HUES48 (cell line): Measurements from ENCODE around the gene CLEC4F.
"Not testable (repeated sequence)": the region's sequence is repeated elsewhere in the genome, so short reads cannot be mapped to it uniquely, and the experiment has no call there.

Experiments
- H3K27ac ChIP-seq: one replicate; pipeline ENCODE4 v1.7.0; 2013; ENCODE audit warnings: low read depth, low read length, inconsistent platforms
- H3K27me3 ChIP-seq: 2 replicates; pipeline ENCODE4 v1.6.1; 2013; ENCODE audit warnings: mild to moderate bottlenecking, low read length; ENCODE audit not compliant: control insufficient read depth, insufficient read depth
- H3K36me3 ChIP-seq: 2 replicates; pipeline ENCODE4 v1.6.1; 2013; ENCODE audit warnings: low read length; ENCODE audit not compliant: control insufficient read depth, insufficient read depth
- H3K4me1 ChIP-seq: 2 replicates; pipeline ENCODE4 v1.6.1; 2013; ENCODE audit warnings: mild to moderate bottlenecking, low read length; ENCODE audit not compliant: control insufficient read depth, insufficient read depth
- H3K4me3 ChIP-seq: 2 replicates; pipeline ENCODE4 v1.5.1; 2013; ENCODE audit warnings: mild to moderate bottlenecking, low read depth, low read length
- H3K9ac ChIP-seq: 2 replicates; pipeline ENCODE4 v1.6.1; 2013; ENCODE audit warnings: mild to moderate bottlenecking, low read depth, low read length, moderate library complexity
- H3K9me3 ChIP-seq: 2 replicates; pipeline ENCODE4 v1.6.1; 2013; ENCODE audit warnings: low read length; ENCODE audit not compliant: control insufficient read depth, insufficient read depth

CLEC4F gene

DNA sequence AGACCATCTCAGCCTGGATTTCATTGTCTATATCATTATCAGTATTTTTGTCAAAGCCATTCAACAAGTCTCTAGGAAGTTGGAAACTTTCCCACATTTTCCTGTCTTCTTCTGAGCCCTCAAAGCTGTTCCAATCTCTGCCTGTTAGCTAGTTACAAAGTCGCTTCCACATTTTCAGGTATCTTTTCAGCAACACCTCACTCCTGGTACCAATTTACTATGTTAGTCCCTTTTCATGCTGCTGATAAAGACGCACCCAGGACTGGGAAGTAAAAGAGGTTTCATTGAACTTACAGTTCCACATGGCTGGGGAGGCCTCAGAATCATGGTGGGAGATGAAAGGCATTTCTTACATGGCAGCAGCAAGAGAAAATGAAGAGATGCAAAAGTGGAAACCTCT, 20.7 kb downstream of the CLEC4F start:
- no peaks in the 10 kb centered on the region for H3K4me1 ChIP-seq

DNA sequence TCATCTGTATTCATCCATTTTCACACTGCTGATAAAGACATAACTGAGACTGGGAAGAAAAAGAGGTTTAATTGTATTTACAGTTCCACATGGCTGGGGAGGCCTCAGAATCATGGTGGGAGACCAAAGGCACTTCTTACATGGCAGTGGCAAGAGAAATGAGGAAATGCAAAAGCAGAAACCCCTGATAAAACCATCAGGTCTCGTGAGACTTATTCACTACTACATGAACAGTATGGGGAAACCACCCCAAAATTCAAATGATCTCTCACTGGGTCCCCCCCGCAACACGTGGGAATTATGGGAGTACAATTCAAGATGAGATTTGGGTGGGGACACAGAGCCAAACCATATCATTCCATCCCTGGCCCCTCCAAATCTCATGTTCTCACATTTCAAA, 22.4 kb downstream of the CLEC4F start:
- H3K4me1 ChIP-seq, H3K9me3 ChIP-seq, H3K9ac ChIP-seq, H3K36me3 ChIP-seq, H3K27ac ChIP-seq, H3K4me3 ChIP-seq: not testable (repeated sequence)
- peaks cover 62% of the 10 kb centered on the region for H3K27me3 ChIP-seq

More for the DNA sequence above, 20.7 kb downstream of the CLEC4F start:
- peaks cover 45% of the 10 kb centered on the region for H3K27me3 ChIP-seq
- no peak overlapping the region for H3K9ac ChIP-seq
- no peak overlapping the region for H3K27ac ChIP-seq
- H3K4me3 ChIP-seq = no peak overlapping the region
- peaks cover 4% of the 10 kb centered on the region; the same call in 1 of the 2 replicates for H3K9me3 ChIP-seq
- H3K36me3 ChIP-seq = no peaks in the 10 kb centered on the region

DNA sequence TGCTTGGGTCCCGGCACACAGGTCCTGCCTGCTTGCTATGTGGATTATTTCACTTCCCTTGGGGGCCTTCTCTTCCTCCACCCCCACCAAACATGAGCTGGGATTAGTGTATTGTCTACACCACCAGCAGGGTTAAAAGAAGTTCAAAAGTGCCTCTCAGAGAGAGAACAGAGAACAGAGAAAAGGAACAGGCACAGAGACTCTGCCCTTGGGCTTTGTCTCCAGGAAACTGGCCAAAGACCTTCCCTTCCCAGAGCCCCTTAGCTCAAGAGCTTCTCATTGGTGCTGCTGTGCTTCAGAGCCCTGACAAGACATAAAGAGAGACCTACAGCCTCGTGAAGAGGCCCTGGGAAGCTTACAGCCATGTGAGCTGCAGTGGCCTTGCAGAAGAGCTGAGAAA, 22.9 kb downstream of the CLEC4F start:
- no peaks in the 10 kb centered on the region for H3K4me1 ChIP-seq
- H3K27me3 ChIP-seq = peaks cover 67% of the 10 kb centered on the region
- no peak overlapping the region for H3K4me3 ChIP-seq
- peaks cover 4% of the 10 kb centered on the region; the same call in 1 of the 2 replicates for H3K9me3 ChIP-seq
- H3K36me3 ChIP-seq = no peaks in the 10 kb centered on the region
- no peak overlapping the region for H3K27ac ChIP-seq
- no peak overlapping the region for H3K9ac ChIP-seq

DNA sequence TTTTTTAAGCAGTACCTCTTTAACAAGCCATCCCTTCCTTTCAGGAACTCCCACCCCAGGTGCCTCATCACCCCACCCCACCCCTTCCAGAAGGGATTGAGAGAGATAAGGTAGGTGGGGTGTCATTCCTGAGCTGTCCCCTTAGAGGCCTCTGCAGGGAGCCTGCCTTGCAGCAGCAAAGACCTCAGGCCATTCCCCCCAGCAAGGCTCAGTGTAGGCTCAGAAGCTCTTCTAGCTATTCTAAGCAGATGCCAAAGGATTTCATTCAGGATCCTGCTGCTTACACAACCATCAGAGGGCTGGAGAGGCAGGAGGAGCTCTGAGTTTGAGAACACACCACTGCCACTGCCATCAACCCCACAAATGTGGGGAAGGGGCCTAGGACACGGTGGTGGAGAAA, 24.1 kb downstream of the CLEC4F start:
- Histone ChIP-seq H3K4me1 (no peaks in the 10 kb centered on the region), H3K4me3 (no peak overlapping the region), H3K9me3 (peaks cover 4% of the 10 kb centered on the region; the same call in 1 of the 2 replicates), H3K27ac (no peak overlapping the region), H3K36me3 (no peaks in the 10 kb centered on the region), H3K27me3 (peaks cover 74% of the 10 kb centered on the region), H3K9ac (no peak overlapping the region)

DNA sequence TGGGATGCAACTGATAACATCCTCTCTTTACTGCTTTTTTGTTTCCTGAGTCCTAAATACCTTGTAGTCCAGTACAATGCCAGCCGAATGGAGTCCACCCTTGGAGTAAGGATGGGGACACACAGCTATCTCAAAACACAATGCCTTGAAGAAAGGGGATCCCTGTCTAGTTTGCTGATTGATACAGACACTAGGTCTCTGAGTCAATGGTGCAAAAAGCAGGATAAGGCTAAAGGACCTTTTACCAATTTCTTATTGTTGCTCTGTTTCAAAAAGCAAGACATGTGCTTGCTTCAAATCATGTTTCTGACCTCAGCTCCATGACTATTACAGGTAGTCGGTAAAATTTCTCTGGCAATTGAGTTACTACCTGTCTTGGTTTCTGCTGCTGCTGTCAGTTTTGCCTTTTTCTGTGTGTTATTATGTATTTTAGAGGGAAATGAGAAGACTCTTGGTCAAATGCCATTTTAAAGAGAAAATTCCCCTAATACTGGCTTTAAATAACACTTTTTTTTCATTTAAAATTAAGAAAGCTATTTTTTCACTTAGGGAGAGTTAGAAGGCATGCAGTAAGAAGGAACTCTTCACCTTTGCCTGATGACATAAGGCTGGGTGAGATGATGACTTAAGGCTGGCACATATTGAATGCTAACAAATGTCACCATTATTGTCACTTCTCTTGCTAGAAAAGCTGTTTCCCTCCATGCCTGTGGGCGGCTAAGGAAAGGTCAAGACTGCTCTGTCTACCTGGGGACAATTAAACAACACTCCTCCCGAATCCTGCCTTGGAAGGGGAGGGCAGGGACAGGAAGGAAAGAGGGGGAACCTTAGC, 25.0 kb downstream of the CLEC4F start:
- no peak overlapping the region for H3K27ac ChIP-seq
- H3K4me3 ChIP-seq = no peak overlapping the region
- peaks cover 4% of the 10 kb centered on the region; the same call in 1 of the 2 replicates for H3K9me3 ChIP-seq
- no peak overlapping the region for H3K9ac ChIP-seq
- H3K4me1 ChIP-seq = no peaks in the 10 kb centered on the region
- H3K27me3 ChIP-seq = peaks cover 74% of the 10 kb centered on the region
- H3K36me3 ChIP-seq = no peaks in the 10 kb centered on the region

DNA sequence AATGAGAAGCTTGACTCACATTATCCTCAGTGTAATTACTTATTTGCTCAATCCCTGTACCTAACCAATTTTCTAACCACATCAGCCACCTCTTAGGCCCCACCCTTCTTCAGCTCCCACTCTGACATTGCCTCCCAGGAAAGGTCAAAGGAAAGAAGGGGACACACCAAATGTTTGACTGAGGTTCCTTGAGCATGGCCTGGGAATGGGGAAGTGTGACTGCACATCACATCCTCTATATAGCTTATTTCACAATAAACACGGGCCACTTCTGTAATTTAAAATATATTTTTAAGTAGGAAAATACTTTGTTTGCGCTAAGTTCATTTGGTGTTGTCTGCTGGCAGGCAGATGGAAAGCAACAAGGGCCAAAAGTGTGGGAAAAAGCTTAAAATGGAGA, 26.9 kb downstream of the CLEC4F start:
- H3K4me1 ChIP-seq = no peaks in the 10 kb centered on the region
- H3K27ac ChIP-seq = no peak overlapping the region
- H3K27me3 ChIP-seq = peaks cover 87% of the 10 kb centered on the region
- H3K4me3 ChIP-seq = no peak overlapping the region
- no peak overlapping the region for H3K9ac ChIP-seq
- no peaks in the 10 kb centered on the region for H3K9me3 ChIP-seq
- no peaks in the 10 kb centered on the region for H3K36me3 ChIP-seq

DNA sequence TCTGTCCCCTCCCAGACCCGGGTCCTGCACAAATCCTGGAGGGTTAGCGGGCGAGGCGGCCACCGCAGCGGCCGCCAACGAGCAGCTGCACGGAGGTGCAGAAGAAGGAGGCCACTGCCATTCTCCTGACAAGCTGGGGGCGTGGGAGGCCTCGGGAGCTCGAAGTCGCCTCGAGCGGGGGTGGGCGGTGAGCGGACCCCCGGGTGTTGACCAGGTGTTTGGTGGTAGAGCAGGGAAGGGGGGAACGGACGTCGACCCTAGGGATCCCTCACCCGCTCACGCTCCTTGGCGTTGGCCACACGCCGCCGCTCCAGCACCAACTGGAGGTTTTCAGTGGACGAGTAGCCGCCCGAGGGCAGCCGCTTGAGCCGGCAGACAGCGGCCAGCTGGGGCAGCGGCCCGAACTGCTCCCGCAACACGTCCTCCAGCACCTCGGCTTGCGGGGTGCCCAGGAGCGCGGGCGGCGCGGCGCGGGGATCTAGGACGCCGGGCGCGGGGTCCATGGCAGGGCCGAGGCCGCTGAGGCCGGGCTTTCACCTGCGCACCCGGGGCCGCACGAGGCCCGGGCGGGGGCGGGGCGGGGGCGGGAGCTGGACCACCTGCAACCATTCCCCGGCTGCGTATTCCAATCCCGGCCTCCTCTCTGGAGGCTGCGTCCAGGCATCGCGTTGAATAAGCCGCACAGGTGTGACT, 30.1 kb downstream of the CLEC4F start, which contains the start of gene FIGLA:
TSS of gene FIGLA (minus strand) at position 508 of the 693 bp plus-strand sequence. CDS start at position 503, 5 bp downstream.
- H3K9ac ChIP-seq = no peak within 1 kb of the TSS
- no peaks in the 10 kb centered on the region for H3K4me1 ChIP-seq
- peak within 1 kb of the TSS; percentile 38 for H3K4me3 ChIP-seq
- H3K27me3 ChIP-seq = peaks cover 94% of the 10 kb centered on the region
- no peaks in the 10 kb centered on the region for H3K36me3 ChIP-seq
- no peaks in the 10 kb centered on the region for H3K9me3 ChIP-seq
- no peak within 1 kb of the TSS for H3K27ac ChIP-seq

DNA sequence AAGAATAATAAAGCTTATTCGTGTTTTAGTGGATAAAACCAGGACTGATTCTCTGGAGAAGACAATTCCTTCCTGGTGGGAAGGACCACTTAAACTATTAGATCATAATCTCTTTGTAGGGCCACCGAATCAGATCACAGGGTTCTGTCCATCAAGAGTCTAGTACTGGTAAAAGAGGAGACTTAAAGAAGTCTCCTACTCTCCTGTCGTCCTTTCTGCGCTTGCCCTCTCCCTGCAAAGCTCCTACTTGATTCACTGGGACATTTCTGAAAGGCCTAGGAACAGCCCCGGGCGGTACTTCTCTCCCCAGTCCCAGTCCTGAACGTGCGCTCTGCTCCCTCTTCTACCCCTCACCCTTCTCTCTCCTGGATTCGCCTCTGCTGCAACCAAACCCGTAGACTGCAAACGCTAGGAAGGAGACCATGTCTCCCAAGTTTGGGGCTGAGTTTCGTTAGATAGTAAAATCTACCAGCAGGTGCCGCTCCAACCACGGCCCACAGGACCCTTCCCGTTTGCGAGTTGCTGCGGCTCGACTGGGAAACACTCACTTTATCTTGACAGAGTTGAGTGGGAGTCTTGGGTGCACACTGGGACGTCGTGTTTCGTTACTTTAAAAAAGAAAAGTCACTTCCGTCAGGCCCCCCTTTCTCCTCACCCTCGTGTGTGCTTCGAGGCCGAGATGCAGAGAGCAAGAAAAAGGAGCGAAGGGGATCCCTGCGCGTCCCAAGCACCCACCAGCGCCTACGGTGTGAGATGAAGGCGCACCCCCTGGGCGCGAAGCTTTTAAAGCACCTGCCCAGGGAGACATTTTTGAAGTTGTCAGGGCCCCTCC, 30.9 kb downstream of the CLEC4F start:
- H3K27ac ChIP-seq = no peak overlapping the region
- H3K27me3 ChIP-seq = peaks cover 86% of the 10 kb centered on the region
- H3K9ac ChIP-seq = no peak overlapping the region
- no peaks in the 10 kb centered on the region for H3K9me3 ChIP-seq
- H3K4me3 ChIP-seq = peak overlapping the region; percentile 38; the same call in 1 of the 2 replicates
- H3K4me1 ChIP-seq = peaks cover 2% of the 10 kb centered on the region
- H3K36me3 ChIP-seq = no peaks in the 10 kb centered on the region

DNA sequence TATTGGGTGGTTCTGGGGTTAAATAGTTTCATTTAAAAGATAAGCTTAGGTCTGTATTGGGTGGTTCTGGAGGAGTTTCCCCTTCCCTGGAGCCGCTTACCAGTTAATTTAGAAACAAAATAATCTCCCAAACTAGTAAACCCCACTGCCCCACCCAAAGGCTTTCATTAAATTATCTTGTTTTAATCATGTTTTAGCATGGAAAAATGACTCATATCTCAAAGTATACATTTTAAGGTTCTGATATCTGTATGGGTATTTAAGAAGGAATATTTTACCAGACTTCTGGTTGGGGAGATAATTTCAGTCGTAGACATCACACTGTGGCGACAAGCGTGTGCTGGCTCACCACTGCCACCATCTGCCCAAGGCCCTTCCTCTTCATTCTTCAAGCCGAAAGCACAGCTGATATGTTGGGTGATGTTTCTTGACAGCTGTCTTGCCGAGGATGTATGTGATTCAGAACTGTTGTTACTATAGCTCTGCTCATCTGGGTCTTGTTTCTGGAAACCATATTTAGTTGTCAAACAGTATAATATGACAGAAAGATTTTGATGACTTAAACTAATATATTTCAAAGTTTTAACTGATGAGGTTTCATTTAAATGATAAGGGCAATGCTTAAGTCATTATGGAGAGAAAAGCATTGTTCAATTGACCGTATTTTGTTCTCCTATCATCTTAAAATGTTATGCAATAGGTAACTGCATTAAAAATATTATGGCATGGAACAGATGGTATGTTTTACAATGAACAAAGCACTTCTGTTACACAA, 35.1 kb downstream of the CLEC4F start:
- H3K9ac ChIP-seq = no peak overlapping the region
- no peaks in the 10 kb centered on the region for H3K36me3 ChIP-seq
- no peak overlapping the region for H3K27ac ChIP-seq
- no peak overlapping the region for H3K4me3 ChIP-seq
- H3K9me3 ChIP-seq = no peaks in the 10 kb centered on the region
- peaks cover 5% of the 10 kb centered on the region for H3K4me1 ChIP-seq
- peaks cover 44% of the 10 kb centered on the region for H3K27me3 ChIP-seq

DNA sequence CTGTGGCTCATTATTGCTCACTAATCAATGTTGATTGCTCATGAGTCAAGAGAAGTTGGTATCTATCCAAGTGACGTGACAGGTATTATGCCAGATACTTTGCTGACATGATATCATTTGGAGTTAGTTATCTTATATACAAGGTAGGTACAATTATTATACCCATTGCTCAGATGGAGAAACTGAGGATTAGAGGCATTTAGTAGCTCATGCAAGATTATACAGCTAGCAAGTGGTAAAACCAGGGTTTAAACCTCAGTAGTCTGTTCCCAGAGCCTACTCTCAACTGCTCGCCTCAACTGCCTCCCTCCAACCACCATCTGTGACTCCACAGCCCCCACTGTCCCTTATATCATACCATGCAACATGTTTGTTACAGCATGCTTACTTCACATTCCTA, 36.1 kb downstream of the CLEC4F start:
- Histone ChIP-seq H3K27ac (no peak overlapping the region), H3K9ac (no peak overlapping the region), H3K36me3 (no peaks in the 10 kb centered on the region), H3K4me1 (peaks cover 5% of the 10 kb centered on the region), H3K9me3 (no peaks in the 10 kb centered on the region), H3K27me3 (peaks cover 39% of the 10 kb centered on the region), H3K4me3 (no peak overlapping the region)
